ENCODE data around the gene PPT2.

DNA sequence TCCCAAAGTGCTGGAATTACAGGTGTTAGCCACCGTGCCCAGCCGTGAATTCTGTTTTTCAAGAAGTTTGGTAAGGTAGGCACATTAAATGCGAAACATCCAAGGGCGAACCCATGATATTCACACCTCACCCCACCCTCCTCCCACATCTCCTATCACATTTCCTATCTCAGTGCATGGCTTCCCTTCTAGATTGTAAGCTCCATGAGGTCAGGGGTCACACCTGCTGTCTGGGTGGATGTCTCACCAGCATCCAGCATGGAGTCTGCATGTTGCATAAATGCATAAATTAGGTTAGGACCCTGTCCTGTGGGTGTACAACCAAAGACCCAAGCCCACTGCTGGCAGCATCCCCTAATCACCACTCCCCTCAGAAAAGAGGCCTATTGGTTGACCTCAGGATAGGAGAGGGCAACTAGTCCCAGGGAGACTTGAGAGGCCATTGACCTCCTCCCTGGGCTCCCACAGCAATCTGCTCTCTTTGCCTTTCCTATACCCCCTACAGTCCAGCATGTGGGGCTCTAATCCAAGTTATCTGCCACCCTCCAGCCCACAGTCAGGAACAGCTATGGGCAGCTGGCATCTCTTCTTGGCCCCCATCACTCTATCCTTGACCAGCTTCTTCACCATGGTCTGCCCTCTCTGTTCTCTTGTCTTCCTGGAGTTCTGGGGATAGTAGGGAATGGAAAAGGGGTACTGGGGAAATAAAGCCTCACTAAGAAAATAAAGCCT, 6.4 kb upstream of the PPT2 start:
- TF ChIP-seq EP300 (IDR thresholded peaks at IDR 0.05) (no peak), CTCF (IDR thresholded peaks at IDR 0.05) (no peak)

Measured in gastroesophageal sphincter (tissue), 3 donors.